ENCODE data around the gene CBFA2T2.

DNA sequence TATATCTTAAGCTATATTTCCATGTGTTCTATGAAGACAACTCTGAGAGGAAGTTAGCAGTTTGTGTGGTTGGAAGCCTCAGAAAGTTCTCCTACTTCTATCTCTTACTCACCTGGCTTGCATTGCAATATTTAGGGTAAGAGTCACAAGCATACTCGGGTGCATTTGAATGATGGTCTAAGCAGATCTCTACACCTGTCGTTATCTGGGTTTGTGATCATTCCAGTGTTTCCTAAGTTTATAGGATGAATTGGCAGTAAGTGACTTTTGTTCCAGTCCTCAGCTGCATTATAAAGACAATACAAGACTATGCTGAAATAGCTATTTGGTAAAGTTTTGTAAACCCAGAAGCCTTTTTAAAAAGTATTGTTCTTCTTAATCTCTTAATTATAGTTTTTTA lies 36.9 kb downstream of the CBFA2T2 start:
- TF ChIP-seq EP300 (IDR thresholded peaks at IDR 0.05): no peak
- no peak for TF ChIP-seq POLR2A (IDR thresholded peaks at IDR 0.05)
- no peak for TF ChIP-seq CTCF (IDR thresholded peaks at IDR 0.05)

All from tibial nerve (tissue), 4 donors.